Activated T-helper 1 cell treated with anti-CD3 and anti-CD28 coated beads, Interleukin-12 subunit alpha, Interleukin-12 subunit beta, Interleukin-2, Interleukin-4 antibody, amounts not matched to agents 30 ng/mL and 10 ng/mL and 1 ng/mL, durations not matched to agents 14 hours and 24 hours and 36 hours (primary cell): ENCODE results near the gene MEF2D. TPM values are rescaled to one million over a fixed set of nuclear protein-coding genes. Genes with fewer than 3 reads are reported as not detected.

Experiments used
- DNase-seq: peaks from one replicate; pipeline ENCODE4 v3.0.0; 2021; ENCODE audit warnings: low spot score
- H3K27ac Mint-ChIP-seq: one replicate; pipeline ENCODE4 v1.8.0; 2021; ENCODE audit warnings: mild to moderate bottlenecking, mixed read lengths
- H3K27me3 Mint-ChIP-seq: one replicate; pipeline ENCODE4 v1.8.0; 2022; ENCODE audit warnings: mild to moderate bottlenecking, moderate library complexity, mixed read lengths; ENCODE audit not compliant: insufficient read depth
- H3K36me3 Mint-ChIP-seq: one replicate; pipeline ENCODE4 v1.8.0; 2021; ENCODE audit warnings: low read depth, mixed read lengths
- H3K4me1 Mint-ChIP-seq: one replicate; pipeline ENCODE4 v1.8.0; 2021; ENCODE audit warnings: low read depth, mixed read lengths
- H3K4me3 Mint-ChIP-seq: one replicate; pipeline ENCODE4 v1.8.0; 2021; ENCODE audit warnings: mild to moderate bottlenecking, moderate library complexity, mixed read lengths
- H3K9me3 Mint-ChIP-seq: one replicate; pipeline ENCODE4 v1.8.0; 2021; ENCODE audit warnings: mixed read lengths
- intact Hi-C: fragments of 100-400 bp; cut with micrococcal nuclease; formaldehyde crosslinking; loops from one replicate; pipeline ENCODE4 v1.15.1; 2024
- total RNA-seq: library from RNA; stranded (reverse); gene quantifications from 2 replicates; pipeline ENCODE4 v1.2.3, GENCODE V29; 2022

The MEF2D gene
- total RNA-seq, 1 donor from 2014 or later: 36.3 TPM

GRCh38 chr1:156425943-156426342 lies 74.6 kb downstream of the MEF2D start:
- no peak for DNase-seq
- intact Hi-C loops: no loop called here
- Mint-ChIP-seq H3K27ac (no peak overlapping the region), H3K4me3 (no peak overlapping the region), H3K27me3 (peaks cover 90% of the 10 kb centered on the region), H3K36me3 (no peaks in the 10 kb centered on the region), H3K9me3 (no peaks in the 10 kb centered on the region), H3K4me1 (peaks cover 5% of the 10 kb centered on the region)

GRCh38 chr1:156424806-156425432 lies 75.7 kb downstream of the MEF2D start:
- Mint-ChIP-seq H3K9me3 (no peaks in the 10 kb centered on the region), H3K4me3 (no peak overlapping the region), H3K27me3 (peaks cover 91% of the 10 kb centered on the region), H3K27ac (no peak overlapping the region), H3K36me3 (peaks cover 2% of the 10 kb centered on the region), H3K4me1 (peaks cover 11% of the 10 kb centered on the region)
- intact Hi-C loops: no loop called here
- DNase-seq: no peak

GRCh38 chr1:156423422-156424352 lies 76.9 kb downstream of the MEF2D start:
- Mint-ChIP-seq H3K36me3 (peaks cover 2% of the 10 kb centered on the region), H3K4me3 (no peak overlapping the region), H3K9me3 (no peaks in the 10 kb centered on the region), H3K4me1 (peaks cover 11% of the 10 kb centered on the region), H3K27me3 (peaks cover 91% of the 10 kb centered on the region), H3K27ac (no peak overlapping the region)
- intact Hi-C loops: no loop called here
- DNase-seq: no peak

GRCh38 chr1:156422602-156423091 lies 77.9 kb downstream of the MEF2D start:
- H3K9me3 Mint-ChIP-seq: no peaks in the 10 kb centered on the region
- intact Hi-C loops: no loop called here
- H3K27me3 Mint-ChIP-seq: peaks cover 92% of the 10 kb centered on the region
- H3K36me3 Mint-ChIP-seq: peaks cover 2% of the 10 kb centered on the region
- no peak overlapping the region for H3K4me3 Mint-ChIP-seq
- no peak for DNase-seq
- no peak overlapping the region for H3K27ac Mint-ChIP-seq
- peaks cover 11% of the 10 kb centered on the region for H3K4me1 Mint-ChIP-seq

GRCh38 chr1:156421939-156422601 lies 78.5 kb downstream of the MEF2D start:
- intact Hi-C loops: loop anchor here (1.0 kb wide), 2 partner anchors 11 to 16 kb away; no protein-coding TSS in a partner anchor
- H3K36me3 Mint-ChIP-seq: peaks cover 2% of the 10 kb centered on the region
- peak overlapping the region; percentile 78 for H3K4me3 Mint-ChIP-seq
- peak overlapping the region; percentile 24 for H3K27ac Mint-ChIP-seq
- H3K4me1 Mint-ChIP-seq: peaks cover 11% of the 10 kb centered on the region
- no peaks in the 10 kb centered on the region for H3K9me3 Mint-ChIP-seq
- DNase-seq: no peak
- H3K27me3 Mint-ChIP-seq: peaks cover 92% of the 10 kb centered on the region

GRCh38 chr1:156421062-156421938 lies 79.3 kb downstream of the MEF2D start:
- H3K9me3 Mint-ChIP-seq: no peaks in the 10 kb centered on the region
- no peak overlapping the region for H3K27ac Mint-ChIP-seq
- H3K27me3 Mint-ChIP-seq: peaks cover 89% of the 10 kb centered on the region
- intact Hi-C loops: loop anchor here (1.0 kb wide), 2 partner anchors 12 to 17 kb away; no protein-coding TSS in a partner anchor
- peaks cover 11% of the 10 kb centered on the region for H3K4me1 Mint-ChIP-seq
- peak overlapping the region; percentile 84 for H3K4me3 Mint-ChIP-seq
- peak; percentile 53 for DNase-seq
- H3K36me3 Mint-ChIP-seq: peaks cover 2% of the 10 kb centered on the region

- intact Hi-C loops: loop anchor here (1.0 kb wide), 2 partner anchors 13 to 18 kb away; no protein-coding TSS in a partner anchor
- peak overlapping the region; percentile 84 for H3K4me3 Mint-ChIP-seq
- no peaks in the 10 kb centered on the region for H3K9me3 Mint-ChIP-seq
- peaks cover 11% of the 10 kb centered on the region for H3K4me1 Mint-ChIP-seq
- peak overlapping the region; percentile 19 for H3K27ac Mint-ChIP-seq
- peaks cover 2% of the 10 kb centered on the region for H3K36me3 Mint-ChIP-seq
- DNase-seq: peak; percentile 31
- peaks cover 90% of the 10 kb centered on the region for H3K27me3 Mint-ChIP-seq
Observed at GRCh38 chr1:156420205-156421061, 80.1 kb downstream of the MEF2D start.

GRCh38 chr1:156419854-156420204 lies 80.7 kb downstream of the MEF2D start:
- Mint-ChIP-seq H3K36me3 (peaks cover 2% of the 10 kb centered on the region), H3K4me1 (peaks cover 11% of the 10 kb centered on the region), H3K9me3 (no peaks in the 10 kb centered on the region), H3K27ac (no peak overlapping the region), H3K4me3 (no peak overlapping the region), H3K27me3 (peaks cover 90% of the 10 kb centered on the region)
- intact Hi-C loops: no loop called here
- no peak for DNase-seq

GRCh38 chr1:156418416-156419070 lies 82.0 kb downstream of the MEF2D start:
- DNase-seq: no peak
- Mint-ChIP-seq H3K4me3 (no peak overlapping the region), H3K27me3 (peaks cover 88% of the 10 kb centered on the region), H3K9me3 (no peaks in the 10 kb centered on the region), H3K27ac (no peak overlapping the region), H3K36me3 (peaks cover 2% of the 10 kb centered on the region), H3K4me1 (peaks cover 11% of the 10 kb centered on the region)
- intact Hi-C loops: no loop called here

GRCh38 chr1:156417401-156418020 lies 83.1 kb downstream of the MEF2D start:
- DNase-seq: no peak
- intact Hi-C loops: no loop called here
- peaks cover 2% of the 10 kb centered on the region for H3K36me3 Mint-ChIP-seq
- H3K27me3 Mint-ChIP-seq: peaks cover 77% of the 10 kb centered on the region
- no peak overlapping the region for H3K27ac Mint-ChIP-seq
- peaks cover 11% of the 10 kb centered on the region for H3K4me1 Mint-ChIP-seq
- no peak overlapping the region for H3K4me3 Mint-ChIP-seq
- no peaks in the 10 kb centered on the region for H3K9me3 Mint-ChIP-seq

GRCh38 chr1:156416993-156417392 lies 83.6 kb downstream of the MEF2D start:
- H3K4me3 Mint-ChIP-seq: no peak overlapping the region
- H3K9me3 Mint-ChIP-seq: no peaks in the 10 kb centered on the region
- H3K27me3 Mint-ChIP-seq: peaks cover 74% of the 10 kb centered on the region
- no peak for DNase-seq
- peaks cover 9% of the 10 kb centered on the region for H3K4me1 Mint-ChIP-seq
- H3K27ac Mint-ChIP-seq: no peak overlapping the region
- H3K36me3 Mint-ChIP-seq: peaks cover 2% of the 10 kb centered on the region
- intact Hi-C loops: no loop called here
